ENCODE data around the gene PRPF19.
A peak's percentile ranks its signal among the peaks of the same experiment; 100 is the strongest.
"Not testable (repeated sequence)": the region's sequence is repeated elsewhere in the genome, so short reads cannot be mapped to it uniquely, and the experiment has no call there.

Gene PRPF19

DNA sequence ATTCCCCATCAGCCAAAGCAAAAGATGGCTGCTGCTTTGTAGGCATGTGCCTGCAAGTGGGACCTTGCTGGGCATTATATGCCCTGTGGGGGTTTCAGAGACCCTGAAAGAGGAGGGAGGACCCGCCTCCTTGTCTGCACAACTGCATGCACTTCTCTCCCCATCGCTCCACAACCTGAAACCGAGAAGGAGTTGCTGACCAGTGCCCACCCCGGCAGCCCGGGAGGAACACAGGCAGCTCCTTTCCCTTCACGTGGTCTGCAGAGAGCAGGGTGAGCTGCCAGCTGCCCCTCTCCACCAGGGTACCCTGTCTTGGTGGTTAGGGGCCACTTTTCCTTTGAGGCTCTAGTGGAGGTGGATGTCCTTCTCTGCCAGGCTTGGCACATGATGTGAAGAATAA, 16.5 kb upstream of the PRPF19 start:
- DNase-seq, result no peak

- DNase-seq, result no peak
Measured at GRCh38 chr11:60921777-60922335, 15.5 kb upstream of the PRPF19 start.

GRCh38 chr11:60921259-60921658, 14.9 kb upstream of the PRPF19 start:
- no peak for DNase-seq

DNA sequence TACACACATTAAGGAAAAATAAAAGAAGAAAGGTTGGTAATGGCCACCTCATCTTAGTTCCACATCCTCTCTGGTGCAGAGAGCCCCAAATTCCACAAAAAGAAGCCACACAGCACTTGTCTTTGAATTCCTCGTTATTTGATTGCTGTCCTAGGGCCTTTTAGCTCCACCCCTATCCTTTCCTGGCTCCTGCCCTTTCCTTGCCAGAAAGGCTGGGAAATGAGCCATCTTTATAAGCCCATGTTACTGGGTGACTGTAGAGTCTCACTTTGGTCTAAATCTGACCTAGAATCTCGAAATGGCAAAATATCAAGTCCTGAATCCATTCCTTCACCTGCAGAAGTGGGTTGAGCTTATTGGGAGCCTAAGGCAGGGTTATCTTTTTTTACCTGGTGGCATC, 13.6 kb upstream of the PRPF19 start:
- DNase-seq, result no peak

- no peak for DNase-seq
Measured at GRCh38 chr11:60919320-60919719, 12.9 kb upstream of the PRPF19 start.

DNA sequence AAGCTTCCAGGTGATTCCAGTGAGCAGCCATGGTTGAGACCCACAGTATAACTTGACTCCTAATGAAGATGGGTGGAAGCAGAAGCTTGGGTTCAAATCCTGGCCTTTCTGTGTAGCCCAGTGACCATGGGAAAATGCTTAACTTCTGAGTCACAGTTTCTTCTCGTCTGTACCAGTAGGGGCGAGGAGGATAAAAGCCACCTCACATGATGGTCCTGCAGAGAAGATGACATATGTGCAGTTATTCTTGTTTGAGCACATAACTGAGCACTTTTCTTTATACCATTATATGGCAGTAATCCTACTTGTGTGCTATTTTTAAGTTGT, 12.5 kb upstream of the PRPF19 start:
- DNase-seq, result no peak

GRCh38 chr11:60918251-60918938, 12.0 kb upstream of the PRPF19 start:
- DNase-seq, result no peak

- no peak for DNase-seq
Measured at GRCh38 chr11:60917267-60917666, 10.9 kb upstream of the PRPF19 start.

DNA sequence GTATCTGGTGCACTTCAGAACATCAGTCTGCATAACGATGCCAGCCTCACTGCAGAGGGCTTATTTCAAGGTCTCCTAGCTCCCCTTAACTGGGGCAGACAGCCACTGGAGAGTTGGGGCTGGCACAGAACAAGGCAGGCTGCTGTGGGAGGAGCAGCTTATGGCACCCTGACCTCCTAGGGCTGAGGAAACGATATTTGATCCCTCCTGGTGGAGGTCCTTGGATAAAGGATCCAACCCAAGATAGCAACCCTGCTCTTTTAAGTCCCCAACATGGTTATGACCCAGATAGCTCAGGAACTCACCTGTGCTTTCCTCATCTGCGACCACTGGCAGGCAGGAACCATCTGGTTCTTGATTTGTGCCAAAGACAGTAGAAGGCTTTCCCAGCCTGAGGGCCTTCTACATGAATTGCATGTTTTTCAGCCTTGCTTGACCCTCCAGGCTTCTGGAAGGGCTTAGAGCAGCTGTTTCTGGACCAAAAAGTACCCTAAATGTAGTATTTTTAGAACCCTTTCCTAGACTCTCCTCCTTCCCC, 10.4 kb upstream of the PRPF19 start:
- no peak for DNase-seq

DNA sequence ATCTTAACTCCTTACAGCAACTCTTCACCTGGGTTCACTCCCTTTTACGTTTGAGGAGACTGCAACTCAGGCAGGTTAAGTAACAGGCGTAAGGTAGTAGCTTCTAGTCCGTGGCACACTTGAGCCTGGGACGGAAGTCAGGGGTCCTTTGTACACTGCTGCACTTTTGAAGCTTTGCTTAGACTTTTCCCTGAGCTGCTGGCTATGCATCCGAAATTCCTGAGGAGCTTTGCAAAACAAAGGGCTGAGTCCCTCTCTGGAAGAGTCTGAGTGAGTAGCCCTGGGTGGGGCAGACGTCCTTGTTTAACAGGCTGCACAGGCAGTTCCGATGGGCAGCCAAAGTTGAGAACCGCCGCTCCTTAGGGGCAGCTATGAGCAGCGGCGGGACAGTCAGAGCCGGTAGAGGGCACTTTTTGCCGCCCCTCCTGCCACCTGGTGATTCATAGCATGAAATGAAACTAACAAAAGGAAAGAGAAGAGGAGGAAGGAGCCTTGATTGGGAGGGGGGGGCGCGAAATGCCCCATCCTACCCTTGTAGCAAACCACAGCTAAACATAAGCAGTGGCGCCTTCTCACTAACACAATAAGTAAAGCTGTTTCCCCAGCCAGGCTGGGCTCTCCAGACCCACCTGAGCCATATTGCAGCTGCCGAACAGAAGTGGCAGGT, 9.0 kb upstream of the PRPF19 start:
- peak; percentile 92 for DNase-seq

GRCh38 chr11:60914633-60915247, 8.4 kb upstream of the PRPF19 start:
- peak; percentile 38 for DNase-seq

- DNase-seq, result peak; percentile 94
Measured at GRCh38 chr11:60913793-60914632, 7.6 kb upstream of the PRPF19 start, which contains the start of gene TMEM109. Gene TMEM109, plus strand, starts transcription at chr11:60914158. Its CDS starts 5,536 bp downstream, at chr11:60919694.

DNA sequence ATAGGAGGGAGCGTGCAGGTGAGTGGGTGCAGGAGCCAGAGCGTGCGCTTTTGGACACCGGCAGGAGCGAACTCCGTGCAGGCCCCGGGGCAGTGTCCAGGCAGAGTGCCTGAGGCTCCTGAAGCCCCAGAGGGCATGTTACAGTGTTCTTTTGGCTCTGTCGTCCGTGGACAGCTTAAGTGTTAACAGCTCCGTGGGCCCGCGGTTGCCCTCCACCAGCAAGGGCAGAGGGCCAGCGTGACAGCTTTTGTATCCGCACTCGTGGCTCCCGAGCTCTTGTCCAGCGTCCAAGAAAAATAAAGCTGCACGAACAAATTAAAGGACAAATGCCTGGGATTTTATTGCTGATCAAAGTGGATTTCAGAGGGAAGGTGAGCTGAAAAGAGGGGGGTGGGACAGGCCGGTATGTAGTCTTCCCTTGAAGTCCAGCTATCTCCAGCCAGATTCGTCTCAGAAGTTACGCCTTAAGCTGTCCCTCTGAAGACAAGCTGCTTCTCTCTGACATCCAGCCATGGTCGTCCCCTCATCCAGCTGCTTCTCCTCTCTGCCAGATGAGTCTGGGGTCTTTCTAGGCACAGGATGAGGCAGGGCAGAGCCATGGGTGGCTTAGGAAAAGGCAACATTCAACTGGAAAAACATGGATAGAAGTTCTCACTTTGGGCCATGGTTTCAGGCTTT, 6.6 kb upstream of the PRPF19 start:
- DNase-seq, result no peak

DNA sequence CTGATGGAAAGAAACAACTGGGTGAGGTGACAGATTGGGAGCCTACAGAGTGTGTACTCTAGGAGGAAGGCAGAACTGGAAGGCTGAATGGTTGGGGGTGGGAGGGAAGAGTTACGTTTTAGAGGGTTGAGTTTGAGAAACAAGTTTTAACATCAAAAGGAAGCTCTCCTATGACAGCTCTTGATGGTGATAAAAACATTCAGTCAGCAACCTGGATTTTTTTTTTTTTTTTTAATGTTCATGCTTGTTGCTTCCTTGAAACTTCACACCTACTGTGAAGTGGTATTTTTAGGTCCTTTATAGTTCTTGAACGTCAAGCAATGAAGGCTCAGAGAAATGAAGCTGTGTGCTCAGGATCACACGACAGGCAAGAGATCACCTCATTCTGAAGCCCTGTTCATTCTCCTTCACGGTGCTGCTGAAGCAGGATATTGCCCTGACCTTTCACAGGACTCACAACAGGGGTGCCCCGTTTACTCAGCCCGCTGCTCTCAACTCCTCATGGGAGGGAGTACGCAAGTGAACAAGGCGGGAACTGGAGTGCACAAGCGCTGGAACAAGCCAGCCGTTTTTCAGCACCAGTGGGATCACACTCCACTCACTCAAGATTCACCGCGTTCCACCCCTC, 6.0 kb upstream of the PRPF19 start:
- DNase-seq, result no peak

GRCh38 chr11:60910711-60911380, 4.5 kb upstream of the PRPF19 start:
- no peak for DNase-seq

GRCh38 chr11:60910281-60910687, 3.9 kb upstream of the PRPF19 start:
- no peak for DNase-seq

- DNase-seq, result not testable (repeated sequence)
Measured at GRCh38 chr11:60909680-60910280, 3.4 kb upstream of the PRPF19 start.

DNA sequence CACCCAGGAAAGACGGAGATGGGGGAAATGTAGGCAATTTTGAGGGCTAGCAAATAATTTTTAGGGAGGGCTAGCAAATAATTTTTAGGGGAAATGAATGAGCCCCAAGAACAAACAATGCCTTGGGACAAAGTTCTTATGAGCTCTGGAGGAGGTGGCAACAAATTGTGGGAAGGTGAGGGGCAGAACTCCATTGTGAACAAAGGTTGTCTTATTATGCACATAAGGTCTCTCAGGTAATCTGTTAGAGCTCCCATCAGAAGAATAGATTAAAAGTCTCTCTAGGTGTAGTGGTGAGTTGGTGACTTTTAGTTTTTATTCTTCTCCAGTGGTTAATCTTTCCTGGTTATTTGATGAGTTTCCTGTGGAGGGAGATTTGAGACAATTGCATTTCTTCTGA, 2.4 kb upstream of the PRPF19 start:
- DNase-seq, result no peak

DNA sequence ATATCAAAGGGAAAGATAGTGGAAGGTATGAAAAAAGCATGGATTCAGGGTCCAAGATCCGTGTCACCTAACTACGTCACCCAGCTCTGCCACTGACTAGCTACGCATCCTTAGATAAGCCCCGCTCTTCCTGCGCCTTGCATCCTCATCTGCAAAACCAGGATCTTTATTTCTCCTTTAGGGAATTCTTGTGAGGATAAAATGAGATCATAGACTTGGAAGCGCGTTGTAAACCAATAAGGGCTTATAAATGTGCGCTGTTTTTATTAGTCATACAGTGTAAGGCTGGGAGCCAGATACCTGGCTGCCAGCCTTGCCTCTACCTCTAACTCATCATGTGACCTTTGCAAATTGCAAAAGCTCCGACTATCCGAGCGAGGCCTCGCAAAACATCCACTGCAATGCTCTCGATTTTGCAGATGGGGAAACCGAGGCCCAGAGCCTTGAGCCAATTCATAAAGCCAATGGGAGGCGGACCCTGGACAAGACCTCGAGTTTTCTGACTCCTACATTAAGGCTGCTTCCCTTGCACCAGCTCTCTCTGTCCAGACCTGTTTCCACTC, 753 bp downstream of the PRPF19 start:
- peak; percentile 30 for DNase-seq

GRCh38 chr11:60905047-60905446, 1.3 kb downstream of the PRPF19 start:
- DNase-seq, result no peak
